OCI-LY7 (cell line): ENCODE results near the gene NCAPD2. TPM values are rescaled to one million over a fixed set of nuclear protein-coding genes. Genes with fewer than 3 reads are reported as not detected.

ENCODE experiments used
- BruUV-seq: library from RNA; stranded (reverse); fragments of 400-500 nt; replicated peaks from 2 replicates; lab custom pipeline; 2021; lab: Mats Ljungman, UMichigan
- CTCF ChIA-PET: fragments of 300-600 bp; sonication (Branson Sonifier 250); formaldehyde crosslinking; loops from one replicate; lab custom pipeline; 2022; ENCODE audit warnings: antibody characterized with exemption; ENCODE audit not compliant: unreplicated experiment; lab: Charles Lee
- POLR2A ChIA-PET: fragments of 300-600 bp; sonication (Branson Sonifier 250); formaldehyde crosslinking; loops from one replicate; lab custom pipeline; 2022; ENCODE audit warnings: antibody characterized with exemption; lab: Charles Lee
- DNase-seq: peaks from one replicate; pipeline ENCODE4 v3.0.0-alpha.2; 2015; ENCODE audit warnings: low spot score
- H2AFZ ChIP-seq: fragments of 200-600 bp; sonication (generic), shearing (Covaris generic); 2 replicates; pipeline ENCODE4 v1.6.1; 2014; ENCODE audit warnings: mild to moderate bottlenecking, antibody characterized with exemption, low read length, moderate library complexity
- H3K27ac ChIP-seq: fragments of 200-600 bp; sonication (generic); 2 replicates; pipeline ENCODE4 v1.5.1; 2014; ENCODE audit warnings: mixed run types, low read depth, mild to moderate bottlenecking, moderate library complexity, low read length, inconsistent platforms; ENCODE audit not compliant: poor library complexity, severe bottlenecking
- H3K36me3 ChIP-seq: fragments of 200-600 bp; sonication (generic); 2 replicates; pipeline ENCODE4 v1.6.1; 2014; ENCODE audit warnings: mild to moderate bottlenecking, antibody characterized with exemption, low read length, moderate library complexity, mixed read lengths; ENCODE audit not compliant: insufficient read depth
- H3K4me1 ChIP-seq: fragments of 200-600 bp; sonication (generic); 2 replicates; pipeline ENCODE4 v1.5.1; 2014; ENCODE audit warnings: mild to moderate bottlenecking, low read length; ENCODE audit not compliant: insufficient read depth, poor library complexity, severe bottlenecking
- H3K4me2 ChIP-seq: fragments of 200-600 bp; sonication (generic); 2 replicates; pipeline ENCODE4 v1.6.1; 2014; ENCODE audit warnings: mild to moderate bottlenecking, low read length
- H3K4me3 ChIP-seq: fragments of 200-600 bp; sonication (generic); 2 replicates; pipeline ENCODE4 v1.5.1; 2014; ENCODE audit warnings: mild to moderate bottlenecking, low read depth, low read length; ENCODE audit not compliant: poor library complexity, severe bottlenecking
- H3K79me2 ChIP-seq: fragments of 200-600 bp; sonication (generic); 2 replicates; pipeline ENCODE4 v1.6.1; 2016; ENCODE audit warnings: low read depth, mild to moderate bottlenecking, low read length, moderate library complexity, mixed read lengths; ENCODE audit not compliant: insufficient read depth
- H3K9me2 ChIP-seq: fragments of 200-600 bp; sonication (generic); 2 replicates; pipeline ENCODE4 v1.6.1; 2016; ENCODE audit warnings: mild to moderate bottlenecking, low read length, mixed read lengths; ENCODE audit not compliant: insufficient read depth
- H3K9me3 ChIP-seq: fragments of 200-600 bp; sonication (generic); 2 replicates; pipeline ENCODE4 v1.6.1; 2014; ENCODE audit warnings: mild to moderate bottlenecking, mixed run types, low read length, mixed read lengths
- H4K20me1 ChIP-seq: fragments of 200-600 bp; sonication (generic); 2 replicates; pipeline ENCODE4 v1.6.1; 2014; ENCODE audit warnings: mild to moderate bottlenecking, antibody characterized with exemption, low read length, moderate library complexity, mixed read lengths; ENCODE audit not compliant: insufficient read depth
- CTCF ChIP-seq: fragments of 200-600 bp; sonication (generic); conservative IDR thresholded peaks from 2 replicates; pipeline ENCODE4 v1.5.1; 2014; ENCODE audit warnings: mild to moderate bottlenecking, antibody characterized with exemption, low read length, moderate library complexity, mixed read lengths
- EZH2phosphoT487 ChIP-seq: fragments of 200-600 bp; sonication (generic); IDR thresholded peaks from 2 replicates; pipeline ENCODE4 v1.6.1; 2018; ENCODE audit warnings: low read depth, borderline replicate concordance, mild to moderate bottlenecking, mixed run types, antibody characterized with exemption, low read length, moderate library complexity, mixed read lengths
- intact Hi-C: fragments of 100-400 bp; cut with micrococcal nuclease; formaldehyde crosslinking; loops from one replicate; pipeline ENCODE4 v1.10.0; 2022; ENCODE audit not compliant: unreplicated experiment
- total RNA-seq, 2 experiments: library from RNA; depleted of rRNA in 1 of 2; stranded (reverse); fragments of >200 nt in 1 of 2; shearing (Covaris generic) in 1 of 2; gene quantifications; 2 replicates each; pipeline ENCODE4 v1.2.3, GENCODE V29; 2014 to 2022

Gene NCAPD2
- total RNA-seq, 2 experiments from 2014 or later: 157 to 225 TPM

- BruUV-seq: TSS peak; percentile 82
- no peak overlapping the region for H3K4me2 ChIP-seq
- peaks cover 26% of the 10 kb centered on the region for H3K79me2 ChIP-seq
- TF ChIP-seq EZH2phosphoT487: no peak
- TF ChIP-seq CTCF: peak; percentile 94
- no peaks in the 10 kb centered on the region for H3K9me3 ChIP-seq
- H3K27ac ChIP-seq: no peak overlapping the region
- peak; percentile 69 for DNase-seq
- intact Hi-C loops: loop anchor here (2.0 kb wide), 1 partner anchor 36 kb away; the partner anchor contains the start of gene CHD4
- H3K4me3 ChIP-seq: no peak overlapping the region
- ChIA-PET POLR2A (interaction anchor here (0.6 to 1.2 kb wide), 5 partner anchors 27 to 1177 kb away, joined by 3 to 8 read pairs (median 6); partner anchors contain the start of gene CLEC4C), CTCF (interaction anchor here (0.6 to 1.2 kb wide), 4 partner anchors 13 to 216 kb away, joined by 3 read pairs; no protein-coding TSS in a partner anchor)
- H2AFZ ChIP-seq: no peak overlapping the region
- H4K20me1 ChIP-seq: peaks cover 12% of the 10 kb centered on the region
- peaks cover 78% of the 10 kb centered on the region for H3K36me3 ChIP-seq
- H3K9me2 ChIP-seq: no peaks in the 10 kb centered on the region
- H3K4me1 ChIP-seq: peaks cover 21% of the 10 kb centered on the region
These were observed 76.5 kb downstream of the NCAPD2 start for GRCh38 chr12:6570264-6570887.

GRCh38 chr12:6573001-6573400, 79.1 kb downstream of the NCAPD2 start:
- Histone ChIP-seq H3K9me3 (no peaks in the 10 kb centered on the region), H3K4me1 (peaks cover 10% of the 10 kb centered on the region), H3K36me3 (peaks cover 85% of the 10 kb centered on the region), H4K20me1 (no peaks in the 10 kb centered on the region), H3K4me2 (no peak overlapping the region), H3K9me2 (no peaks in the 10 kb centered on the region), H2AFZ (no peak overlapping the region), H3K27ac (no peak overlapping the region), H3K4me3 (no peak overlapping the region), H3K79me2 (peaks cover under 1% of the 10 kb centered on the region; the same call in 1 of the 2 replicates)
- BruUV-seq: no TSS peak
- intact Hi-C loops: no loop called here
- ChIA-PET POLR2A (interaction anchor here (0.6 kb wide), 1 partner anchor 39 kb away, joined by 3 read pairs; no protein-coding TSS in a partner anchor), CTCF (no interaction called here)
- TF ChIP-seq EZH2phosphoT487 (no peak), CTCF (no peak)
- DNase-seq: no peak
